DND-41 (cell line): ENCODE measurements around the gene ZNF592.
"Not testable (repeated sequence)": the region's sequence is repeated elsewhere in the genome, so short reads cannot be mapped to it uniquely, and the experiment has no call there.

Experiments used
- ATAC-seq: fragments of 200-7000 bp; cut with Tn5 transposase; 3 replicates; pipeline ENCODE4 v1.9.1; 2021; ENCODE audit warnings: low read depth; ENCODE audit not compliant: insufficient read depth
- DNase-seq: peaks from one replicate; pipeline ENCODE4 v3.0.0-alpha.2; 2020
- H2AFZ ChIP-seq: 2 replicates; pipeline ENCODE4 v1.6.0; 2012; ENCODE audit warnings: low read depth, low read length
- H3K27ac ChIP-seq: 2 replicates; pipeline ENCODE4 v1.5.1; 2012; ENCODE audit warnings: low read length, inconsistent platforms
- H3K27me3 ChIP-seq: fragments of 200-600 bp; sonication (generic); 2 replicates; pipeline ENCODE4 v1.6.0; 2012; ENCODE audit warnings: low read length, mild to moderate bottlenecking, inconsistent platforms; ENCODE audit not compliant: insufficient read depth, poor library complexity
- H3K36me3 ChIP-seq: 2 replicates; pipeline ENCODE4 v1.5.1; 2012; ENCODE audit warnings: low read length, inconsistent platforms; ENCODE audit not compliant: insufficient read depth
- H3K4me1 ChIP-seq: 2 replicates; pipeline ENCODE4 v1.5.1; 2012; ENCODE audit warnings: mild to moderate bottlenecking, low read length; ENCODE audit not compliant: insufficient read depth
- H3K4me2 ChIP-seq: 2 replicates; pipeline ENCODE4 v1.6.0; 2012; ENCODE audit warnings: mild to moderate bottlenecking, moderate library complexity, low read length, inconsistent platforms; ENCODE audit not compliant: insufficient read depth
- H3K4me3 ChIP-seq, 2 experiments: fragments of 200-600 bp in 1 of 2; shearing (Covaris generic) in 1 of 2; 2 replicates each; pipeline ENCODE4 v1.5.1; 2012 to 2016; ENCODE audit warnings: inconsistent platforms in 2 of 2, low read length in 2 of 2, mild to moderate bottlenecking in 2 of 2, low read depth in 1 of 2, moderate library complexity in 1 of 2
- H3K79me2 ChIP-seq: 2 replicates; pipeline ENCODE4 v1.6.0; 2012; ENCODE audit warnings: low read length, inconsistent platforms; ENCODE audit not compliant: insufficient read depth
- H3K9ac ChIP-seq: 2 replicates; pipeline ENCODE4 v1.6.0; 2012; ENCODE audit warnings: low read depth, mild to moderate bottlenecking, inconsistent platforms, low read length, moderate library complexity
- H3K9me3 ChIP-seq: 2 replicates; pipeline ENCODE4 v1.5.1; 2012; ENCODE audit warnings: low read length, moderate library complexity, mild to moderate bottlenecking, inconsistent platforms; ENCODE audit not compliant: insufficient read depth, severe bottlenecking
- H4K20me1 ChIP-seq: 2 replicates; pipeline ENCODE4 v1.6.0; 2012; ENCODE audit warnings: low read length; ENCODE audit not compliant: insufficient read depth
- EZH2 ChIP-seq: IDR thresholded peaks from 3 replicates; pipeline ENCODE4 v1.6.1; 2012; ENCODE audit warnings: borderline replicate concordance, low read depth, mild to moderate bottlenecking, moderate library complexity, low read length, inconsistent platforms; ENCODE audit not compliant: severe bottlenecking
- TF ChIP-seq, protein P1 (sequence below): IDR thresholded peaks from 2 replicates; pipeline ENCODE4 v1.5.1; 2012; ENCODE audit warnings: borderline replicate concordance, low read length, moderate library complexity, mild to moderate bottlenecking; ENCODE audit not compliant: poor library complexity, severe bottlenecking; ENCODE audit errors: extremely low read depth

Gene ZNF592

GRCh38 chr15:84749111-84749991 is 959 bp downstream of the ZNF592 start:
- Histone ChIP-seq H3K4me2 (peak overlapping the region; percentile 98), H3K9ac (peak overlapping the region; percentile 85), H4K20me1 (peaks cover 24% of the 10 kb centered on the region), H3K9me3 (no peaks in the 10 kb centered on the region), H3K27me3 (no peaks in the 10 kb centered on the region), H3K4me1 (peaks cover 40% of the 10 kb centered on the region), H3K27ac (peak overlapping the region; percentile 86), H3K36me3 (no peaks in the 10 kb centered on the region; the same call in none of the 2 replicates), H3K4me3 (peak overlapping the region; percentile 95 to 99), H2AFZ (peak overlapping the region; percentile 61), H3K79me2 (peaks cover 66% of the 10 kb centered on the region)
- TF ChIP-seq EZH2, result no peak
- TF ChIP-seq, protein P1, sequence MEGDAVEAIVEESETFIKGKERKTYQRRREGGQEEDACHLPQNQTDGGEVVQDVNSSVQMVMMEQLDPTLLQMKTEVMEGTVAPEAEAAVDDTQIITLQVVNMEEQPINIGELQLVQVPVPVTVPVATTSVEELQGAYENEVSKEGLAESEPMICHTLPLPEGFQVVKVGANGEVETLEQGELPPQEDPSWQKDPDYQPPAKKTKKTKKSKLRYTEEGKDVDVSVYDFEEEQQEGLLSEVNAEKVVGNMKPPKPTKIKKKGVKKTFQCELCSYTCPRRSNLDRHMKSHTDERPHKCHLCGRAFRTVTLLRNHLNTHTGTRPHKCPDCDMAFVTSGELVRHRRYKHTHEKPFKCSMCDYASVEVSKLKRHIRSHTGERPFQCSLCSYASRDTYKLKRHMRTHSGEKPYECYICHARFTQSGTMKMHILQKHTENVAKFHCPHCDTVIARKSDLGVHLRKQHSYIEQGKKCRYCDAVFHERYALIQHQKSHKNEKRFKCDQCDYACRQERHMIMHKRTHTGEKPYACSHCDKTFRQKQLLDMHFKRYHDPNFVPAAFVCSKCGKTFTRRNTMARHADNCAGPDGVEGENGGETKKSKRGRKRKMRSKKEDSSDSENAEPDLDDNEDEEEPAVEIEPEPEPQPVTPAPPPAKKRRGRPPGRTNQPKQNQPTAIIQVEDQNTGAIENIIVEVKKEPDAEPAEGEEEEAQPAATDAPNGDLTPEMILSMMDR, result peak; percentile 25
- ATAC-seq (peak; percentile 67), DNase-seq (peak; percentile 62)

DNA sequence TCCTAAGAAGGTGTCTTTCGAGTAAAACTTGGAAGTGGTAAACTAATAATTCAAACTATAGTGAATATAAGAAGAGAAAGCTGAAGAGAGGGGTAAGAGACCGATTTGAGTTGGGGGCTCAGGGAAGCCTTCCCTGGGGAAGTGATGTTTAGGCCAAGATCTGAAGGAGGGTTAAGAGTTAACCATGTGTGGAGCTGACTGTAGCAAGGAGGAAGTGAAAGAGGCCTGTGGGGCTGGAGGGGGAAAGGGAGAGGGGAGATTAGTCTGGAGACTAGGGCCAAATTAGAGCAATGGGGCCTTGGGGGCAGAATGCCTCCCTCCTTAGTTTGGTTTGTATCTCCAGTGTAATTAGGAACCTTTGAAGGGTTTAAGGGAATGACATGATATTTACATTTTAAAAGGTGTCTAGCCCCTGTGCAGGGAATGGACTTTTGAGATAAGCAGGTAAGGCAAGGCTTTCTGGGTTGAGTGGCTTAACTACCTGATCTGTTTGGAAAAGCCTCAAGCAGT is 2.2 kb downstream of the ZNF592 start:
- Histone ChIP-seq H4K20me1 (peaks cover 29% of the 10 kb centered on the region), H3K36me3 (no peaks in the 10 kb centered on the region; the same call in none of the 2 replicates), H3K9ac (peak overlapping the region; percentile 85; the same call in 1 of the 2 replicates), H3K4me3 (peak overlapping the region in 1 of 2 experiments; percentile 99; a peak in 2 of 4 replicates), H3K4me2 (peak overlapping the region; percentile 98), H3K27me3 (no peaks in the 10 kb centered on the region), H3K27ac (no peak overlapping the region), H3K9me3 (no peaks in the 10 kb centered on the region), H3K79me2 (peaks cover 79% of the 10 kb centered on the region), H2AFZ (no peak overlapping the region), H3K4me1 (peaks cover 40% of the 10 kb centered on the region)
- ATAC-seq, result no peak
- TF ChIP-seq EZH2, result no peak
- TF ChIP-seq, protein P1, result no peak
- no peak for DNase-seq

GRCh38 chr15:84751721-84752120 is 3.3 kb downstream of the ZNF592 start:
- not testable (repeated sequence) for H3K9me3 ChIP-seq, H3K36me3 ChIP-seq, ATAC-seq, H3K27ac ChIP-seq, H3K4me3 ChIP-seq, H3K9ac ChIP-seq, DNase-seq, H2AFZ ChIP-seq, H3K27me3 ChIP-seq
- peaks cover 33% of the 10 kb centered on the region for H3K4me1 ChIP-seq
- H3K4me2 ChIP-seq, result 0 out of 2 replicates have a peak overlapping the region, but pooled peaks have one; percentile 25
- H3K79me2 ChIP-seq, result peaks cover 90% of the 10 kb centered on the region
- H4K20me1 ChIP-seq, result peaks cover 37% of the 10 kb centered on the region

- TF ChIP-seq, protein P1, result no peak
- TF ChIP-seq EZH2, result no peak
- no peaks in the 10 kb centered on the region for H3K27me3 ChIP-seq
- peaks cover 28% of the 10 kb centered on the region for H3K4me1 ChIP-seq
- H4K20me1 ChIP-seq, result peaks cover 37% of the 10 kb centered on the region
- H3K79me2 ChIP-seq, result peaks cover 93% of the 10 kb centered on the region
- H3K4me2 ChIP-seq, result peak overlapping the region; percentile 25; the same call in 1 of the 2 replicates
- no peak overlapping the region for H3K9ac ChIP-seq
- DNase-seq, result no peak
- H3K27ac ChIP-seq, result no peak overlapping the region
- H3K36me3 ChIP-seq, result no peaks in the 10 kb centered on the region; the same call in none of the 2 replicates
- H2AFZ ChIP-seq, result no peak overlapping the region
- H3K9me3 ChIP-seq, result no peaks in the 10 kb centered on the region
- no peak overlapping the region for H3K4me3 ChIP-seq
- no peak for ATAC-seq
Observed at GRCh38 chr15:84752195-84752594, 3.8 kb downstream of the ZNF592 start.
